ENCODE results near the gene ZNF594. TPM values are rescaled to one million over a fixed set of nuclear protein-coding genes. Genes with fewer than 3 reads are reported as not detected.

The ZNF594 gene
- total and polyA plus RNA-seq, 10 of the 15 experiments (the other 5 are each of a cell fraction or from before 2014, with no cell fraction given): 0.98 to 14.3 (median 11.1) TPM

DNA sequence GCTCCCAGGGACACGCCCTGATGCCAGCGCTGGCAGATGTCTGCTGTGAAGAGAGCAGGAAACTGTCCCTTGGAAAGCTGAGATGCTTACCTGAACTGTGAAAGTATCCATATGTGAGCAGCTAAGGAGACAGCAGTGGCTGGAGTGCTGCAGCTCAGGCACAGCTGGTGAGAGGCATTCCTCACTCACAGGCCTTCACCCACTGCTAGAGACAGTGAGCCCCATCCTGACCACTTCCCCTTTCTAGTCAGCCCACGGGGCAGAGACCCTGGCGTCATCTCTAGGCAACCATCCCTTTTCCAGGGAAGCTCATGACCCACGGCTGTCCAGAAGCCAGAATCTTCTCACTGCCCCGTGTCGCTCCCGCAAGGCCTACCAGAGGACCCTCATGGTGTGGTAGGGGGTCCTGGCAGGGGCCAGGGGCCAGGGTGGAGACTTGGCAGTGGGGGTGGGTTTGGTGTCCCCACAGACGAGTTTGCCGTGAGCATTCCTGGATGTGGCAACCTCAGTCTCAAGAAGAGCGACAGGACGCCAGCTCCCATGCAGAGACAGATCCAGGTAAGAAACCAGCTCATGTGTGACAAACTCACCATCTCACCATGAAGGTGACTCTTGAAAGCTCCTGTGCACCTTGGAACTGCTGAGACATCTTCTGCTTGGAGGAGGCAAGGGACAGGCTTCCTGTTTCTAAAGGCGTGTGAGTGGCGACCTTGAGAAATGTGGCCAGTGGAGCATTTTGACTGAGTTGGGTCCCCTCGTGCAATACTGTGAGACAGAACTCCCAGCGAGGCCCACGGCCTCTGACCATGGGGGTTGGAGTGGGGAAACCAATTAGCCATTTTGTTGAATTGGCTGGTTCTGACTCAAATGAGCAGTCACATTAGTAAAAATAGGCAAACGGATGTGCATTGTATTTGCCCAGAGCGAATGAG lies 43.2 kb upstream of the ZNF594 start, which contains the start of gene SCIMP (continued):
- TF ChIP-seq, protein P1, sequence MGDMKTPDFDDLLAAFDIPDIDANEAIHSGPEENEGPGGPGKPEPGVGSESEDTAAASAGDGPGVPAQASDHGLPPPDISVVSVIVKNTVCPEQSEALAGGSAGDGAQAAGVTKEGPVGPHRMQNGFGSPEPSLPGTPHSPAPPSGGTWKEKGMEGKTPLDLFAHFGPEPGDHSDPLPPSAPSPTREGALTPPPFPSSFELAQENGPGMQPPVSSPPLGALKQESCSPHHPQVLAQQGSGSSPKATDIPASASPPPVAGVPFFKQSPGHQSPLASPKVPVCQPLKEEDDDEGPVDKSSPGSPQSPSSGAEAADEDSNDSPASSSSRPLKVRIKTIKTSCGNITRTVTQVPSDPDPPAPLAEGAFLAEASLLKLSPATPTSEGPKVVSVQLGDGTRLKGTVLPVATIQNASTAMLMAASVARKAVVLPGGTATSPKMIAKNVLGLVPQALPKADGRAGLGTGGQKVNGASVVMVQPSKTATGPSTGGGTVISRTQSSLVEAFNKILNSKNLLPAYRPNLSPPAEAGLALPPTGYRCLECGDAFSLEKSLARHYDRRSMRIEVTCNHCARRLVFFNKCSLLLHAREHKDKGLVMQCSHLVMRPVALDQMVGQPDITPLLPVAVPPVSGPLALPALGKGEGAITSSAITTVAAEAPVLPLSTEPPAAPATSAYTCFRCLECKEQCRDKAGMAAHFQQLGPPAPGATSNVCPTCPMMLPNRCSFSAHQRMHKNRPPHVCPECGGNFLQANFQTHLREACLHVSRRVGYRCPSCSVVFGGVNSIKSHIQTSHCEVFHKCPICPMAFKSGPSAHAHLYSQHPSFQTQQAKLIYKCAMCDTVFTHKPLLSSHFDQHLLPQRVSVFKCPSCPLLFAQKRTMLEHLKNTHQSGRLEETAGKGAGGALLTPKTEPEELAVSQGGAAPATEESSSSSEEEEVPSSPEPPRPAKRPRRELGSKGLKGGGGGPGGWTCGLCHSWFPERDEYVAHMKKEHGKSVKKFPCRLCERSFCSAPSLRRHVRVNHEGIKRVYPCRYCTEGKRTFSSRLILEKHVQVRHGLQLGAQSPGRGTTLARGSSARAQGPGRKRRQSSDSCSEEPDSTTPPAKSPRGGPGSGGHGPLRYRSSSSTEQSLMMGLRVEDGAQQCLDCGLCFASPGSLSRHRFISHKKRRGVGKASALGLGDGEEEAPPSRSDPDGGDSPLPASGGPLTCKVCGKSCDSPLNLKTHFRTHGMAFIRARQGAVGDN (IDR thresholded peaks at IDR 0.05): peak; percentile 94
- TF ChIP-seq, protein P2, sequence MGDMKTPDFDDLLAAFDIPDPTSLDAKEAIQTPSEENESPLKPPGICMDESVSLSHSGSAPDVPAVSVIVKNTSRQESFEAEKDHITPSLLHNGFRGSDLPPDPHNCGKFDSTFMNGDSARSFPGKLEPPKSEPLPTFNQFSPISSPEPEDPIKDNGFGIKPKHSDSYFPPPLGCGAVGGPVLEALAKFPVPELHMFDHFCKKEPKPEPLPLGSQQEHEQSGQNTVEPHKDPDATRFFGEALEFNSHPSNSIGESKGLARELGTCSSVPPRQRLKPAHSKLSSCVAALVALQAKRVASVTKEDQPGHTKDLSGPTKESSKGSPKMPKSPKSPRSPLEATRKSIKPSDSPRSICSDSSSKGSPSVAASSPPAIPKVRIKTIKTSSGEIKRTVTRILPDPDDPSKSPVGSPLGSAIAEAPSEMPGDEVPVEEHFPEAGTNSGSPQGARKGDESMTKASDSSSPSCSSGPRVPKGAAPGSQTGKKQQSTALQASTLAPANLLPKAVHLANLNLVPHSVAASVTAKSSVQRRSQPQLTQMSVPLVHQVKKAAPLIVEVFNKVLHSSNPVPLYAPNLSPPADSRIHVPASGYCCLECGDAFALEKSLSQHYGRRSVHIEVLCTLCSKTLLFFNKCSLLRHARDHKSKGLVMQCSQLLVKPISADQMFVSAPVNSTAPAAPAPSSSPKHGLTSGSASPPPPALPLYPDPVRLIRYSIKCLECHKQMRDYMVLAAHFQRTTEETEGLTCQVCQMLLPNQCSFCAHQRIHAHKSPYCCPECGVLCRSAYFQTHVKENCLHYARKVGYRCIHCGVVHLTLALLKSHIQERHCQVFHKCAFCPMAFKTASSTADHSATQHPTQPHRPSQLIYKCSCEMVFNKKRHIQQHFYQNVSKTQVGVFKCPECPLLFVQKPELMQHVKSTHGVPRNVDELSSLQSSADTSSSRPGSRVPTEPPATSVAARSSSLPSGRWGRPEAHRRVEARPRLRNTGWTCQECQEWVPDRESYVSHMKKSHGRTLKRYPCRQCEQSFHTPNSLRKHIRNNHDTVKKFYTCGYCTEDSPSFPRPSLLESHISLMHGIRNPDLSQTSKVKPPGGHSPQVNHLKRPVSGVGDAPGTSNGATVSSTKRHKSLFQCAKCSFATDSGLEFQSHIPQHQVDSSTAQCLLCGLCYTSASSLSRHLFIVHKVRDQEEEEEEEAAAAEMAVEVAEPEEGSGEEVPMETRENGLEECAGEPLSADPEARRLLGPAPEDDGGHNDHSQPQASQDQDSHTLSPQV (IDR thresholded peaks at IDR 0.05): peak; percentile 24; the same call in 1 of the 2 replicates
- TF ChIP-seq SRF (IDR thresholded peaks at IDR 0.05; ENCODE audit: low read depth in 2 of 2, low read length in 2 of 2) (0 out of 4 replicates have a peak, but pooled peaks of 1 of the 2 experiments have one; percentile 4), RAD51 (IDR thresholded peaks at IDR 0.05) (no peak), CEBPB (IDR thresholded peaks at IDR 0.05; ENCODE audit: borderline replicate concordance in 1 of 2, low read depth in 2 of 2, low read length in 2 of 2) (no peak), IKZF2 (IDR thresholded peaks at IDR 0.05) (peak; percentile 99)
- TF ChIP-seq, protein P3, sequence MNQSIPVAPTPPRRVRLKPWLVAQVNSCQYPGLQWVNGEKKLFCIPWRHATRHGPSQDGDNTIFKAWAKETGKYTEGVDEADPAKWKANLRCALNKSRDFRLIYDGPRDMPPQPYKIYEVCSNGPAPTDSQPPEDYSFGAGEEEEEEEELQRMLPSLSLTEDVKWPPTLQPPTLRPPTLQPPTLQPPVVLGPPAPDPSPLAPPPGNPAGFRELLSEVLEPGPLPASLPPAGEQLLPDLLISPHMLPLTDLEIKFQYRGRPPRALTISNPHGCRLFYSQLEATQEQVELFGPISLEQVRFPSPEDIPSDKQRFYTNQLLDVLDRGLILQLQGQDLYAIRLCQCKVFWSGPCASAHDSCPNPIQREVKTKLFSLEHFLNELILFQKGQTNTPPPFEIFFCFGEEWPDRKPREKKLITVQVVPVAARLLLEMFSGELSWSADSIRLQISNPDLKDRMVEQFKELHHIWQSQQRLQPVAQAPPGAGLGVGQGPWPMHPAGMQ (IDR thresholded peaks at IDR 0.05; ENCODE audit: borderline replicate concordance): no peak
- TF ChIP-seq, protein P4, sequence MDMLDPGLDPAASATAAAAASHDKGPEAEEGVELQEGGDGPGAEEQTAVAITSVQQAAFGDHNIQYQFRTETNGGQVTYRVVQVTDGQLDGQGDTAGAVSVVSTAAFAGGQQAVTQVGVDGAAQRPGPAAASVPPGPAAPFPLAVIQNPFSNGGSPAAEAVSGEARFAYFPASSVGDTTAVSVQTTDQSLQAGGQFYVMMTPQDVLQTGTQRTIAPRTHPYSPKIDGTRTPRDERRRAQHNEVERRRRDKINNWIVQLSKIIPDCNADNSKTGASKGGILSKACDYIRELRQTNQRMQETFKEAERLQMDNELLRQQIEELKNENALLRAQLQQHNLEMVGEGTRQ (IDR thresholded peaks at IDR 0.05; ENCODE audit: borderline replicate concordance, low read depth, low read length): no peak

Data from GM12878 (cell line).